ENCODE results near the gene FGFR3. TPM values are rescaled to one million over a fixed set of nuclear protein-coding genes. Genes with fewer than 3 reads are reported as not detected.

FGFR3 gene
- total RNA-seq, 1 experiment from 2014 or later: 49.9 TPM

DNA sequence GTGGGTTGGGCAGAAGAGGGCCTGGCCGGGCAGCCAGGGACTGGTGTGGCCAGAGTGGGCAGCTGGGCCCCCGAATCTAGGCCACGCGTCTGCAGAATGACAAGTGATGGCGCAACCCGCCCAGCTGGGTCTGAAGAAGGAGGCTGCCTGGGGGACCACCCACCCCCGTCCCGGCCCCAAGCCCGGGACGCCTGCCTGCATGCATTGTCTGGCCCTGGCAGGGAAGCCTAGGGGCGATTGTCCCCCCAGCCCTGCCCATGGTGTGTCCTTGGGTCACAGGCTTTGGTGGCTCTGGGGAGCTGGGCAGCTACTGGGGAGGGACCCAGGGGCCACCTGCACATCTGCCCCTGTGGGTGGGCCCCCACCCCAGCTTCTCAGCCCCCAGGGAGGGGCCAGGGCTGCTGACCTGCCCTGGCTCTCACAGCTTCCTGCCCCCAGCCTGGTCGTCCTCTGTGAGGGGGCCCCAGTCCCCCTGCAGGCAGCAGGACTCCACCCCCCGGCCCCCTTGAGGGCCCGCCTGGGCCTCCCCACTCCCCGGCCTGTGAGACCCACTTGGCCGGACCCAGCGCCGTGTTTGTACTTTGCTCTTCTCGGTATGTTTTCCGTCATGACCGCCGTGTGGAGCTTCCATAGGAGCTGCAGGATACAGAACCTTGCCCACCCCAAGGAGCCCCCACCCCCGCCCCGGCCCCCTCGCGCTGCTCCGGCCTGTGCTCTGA lies 4.9 kb downstream of the FGFR3 start:
- in situ Hi-C loops (cut with HindIII; ENCODE audit: low sequenced_read_pairs): no loop called here
- no peak for DNase-seq (ENCODE audit: low spot score)

DNA sequence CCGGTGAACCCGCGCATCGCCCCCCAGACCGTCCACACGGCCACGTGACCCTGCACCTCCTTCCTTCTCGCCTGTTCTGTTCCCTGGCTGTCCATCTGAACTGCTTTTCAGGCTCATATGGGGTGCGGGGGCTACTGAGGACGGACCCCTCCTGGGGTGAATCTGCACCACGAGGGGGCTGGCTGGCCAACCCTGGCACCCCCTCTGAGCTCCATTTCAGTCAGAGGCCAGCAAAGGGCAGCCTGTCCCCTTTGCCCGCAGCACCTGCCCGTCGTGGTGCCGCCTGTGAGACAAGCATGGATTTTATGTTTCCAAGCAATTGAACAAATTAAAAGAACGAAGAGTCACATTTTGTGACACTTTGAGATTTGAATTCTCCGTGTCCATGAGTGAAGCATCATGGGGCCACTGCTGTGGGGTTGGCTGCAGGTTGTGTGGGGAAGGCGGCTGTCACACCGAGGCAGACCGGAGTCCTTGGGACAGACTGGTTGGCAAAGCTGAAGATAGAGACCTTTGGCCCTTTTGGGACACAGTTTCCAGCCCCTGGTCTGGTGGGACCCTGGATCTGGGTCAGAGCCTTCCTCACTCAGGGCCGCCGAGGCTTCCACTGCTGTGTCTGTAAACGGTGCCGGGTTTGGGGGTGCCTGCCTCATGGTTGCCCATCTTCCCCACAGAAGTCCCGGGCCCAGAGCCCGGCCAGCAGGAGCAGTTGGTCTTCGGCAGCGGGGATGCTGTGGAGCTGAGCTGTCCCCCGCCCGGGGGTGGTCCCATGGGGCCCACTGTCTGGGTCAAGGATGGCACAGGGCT lies 5.7 kb downstream of the FGFR3 start:
- in situ Hi-C loops (cut with HindIII; ENCODE audit: low sequenced_read_pairs): no loop called here

DNA sequence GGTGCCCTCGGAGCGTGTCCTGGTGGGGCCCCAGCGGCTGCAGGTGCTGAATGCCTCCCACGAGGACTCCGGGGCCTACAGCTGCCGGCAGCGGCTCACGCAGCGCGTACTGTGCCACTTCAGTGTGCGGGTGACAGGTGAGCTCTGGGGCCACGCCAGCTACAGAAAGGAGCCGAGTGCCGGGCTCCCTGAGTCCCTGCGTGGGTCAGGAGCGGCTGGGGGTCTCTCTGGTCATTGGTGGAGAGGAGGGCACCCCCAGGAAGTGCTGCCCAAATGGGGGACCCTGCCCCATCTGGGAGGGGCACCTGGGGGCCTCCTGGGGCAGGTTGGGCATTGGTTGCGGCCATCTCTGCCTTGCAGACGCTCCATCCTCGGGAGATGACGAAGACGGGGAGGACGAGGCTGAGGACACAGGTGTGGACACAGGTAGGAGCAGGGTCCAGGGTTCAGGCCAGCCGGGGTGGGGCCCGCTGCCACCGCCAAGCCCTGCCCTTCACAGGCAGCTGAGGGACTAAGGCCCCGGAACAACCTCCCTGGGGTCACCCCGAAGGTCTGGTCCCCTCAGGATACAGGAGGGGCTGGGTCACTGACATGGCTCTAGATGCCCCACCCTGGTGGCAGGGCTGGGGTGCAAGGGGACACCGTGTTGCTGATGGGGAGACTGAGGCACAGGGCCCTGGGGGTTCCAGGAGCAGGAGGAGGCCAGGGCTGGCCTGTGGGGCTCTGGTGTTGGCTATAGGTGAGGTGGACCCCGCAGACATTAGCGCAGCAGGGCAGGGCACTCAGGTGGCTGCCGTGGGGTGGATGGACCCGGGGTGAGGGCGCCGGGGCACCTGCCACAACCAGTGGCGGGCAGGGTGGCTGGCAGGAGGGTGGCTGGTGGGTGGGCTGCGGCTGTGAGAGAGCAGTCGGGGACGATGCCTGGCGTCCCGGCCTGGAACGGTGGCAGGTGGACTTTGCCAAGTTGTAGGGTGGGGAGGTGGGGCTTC lies 6.6 kb downstream of the FGFR3 start:
- no peak for DNase-seq (ENCODE audit: low spot score)
- in situ Hi-C loops (cut with HindIII; ENCODE audit: low sequenced_read_pairs): no loop called here

More for the DNA sequence above, 5.7 kb downstream of the FGFR3 start:
- DNase-seq (ENCODE audit: low spot score): no peak

DNA sequence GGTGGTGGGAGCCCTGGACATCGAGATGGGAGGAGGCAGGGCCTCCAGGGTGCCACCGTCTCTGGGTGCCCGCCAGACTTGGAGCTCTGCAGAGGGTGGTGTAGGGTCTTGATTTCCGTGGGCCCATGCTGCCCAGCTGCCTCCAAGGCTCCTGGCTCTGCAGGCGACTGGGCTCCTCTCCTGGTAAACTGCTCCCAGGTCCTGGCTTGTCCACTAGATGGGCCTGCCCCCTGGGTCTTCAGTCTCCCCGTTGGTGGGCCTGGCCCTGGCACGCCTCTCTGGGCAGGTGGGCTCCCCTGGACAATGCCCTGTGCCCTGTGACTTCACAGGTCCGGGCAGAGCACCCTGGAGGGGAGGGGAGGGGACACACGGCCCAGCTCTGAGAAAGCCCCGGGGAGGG lies 7.7 kb downstream of the FGFR3 start:
- in situ Hi-C loops (cut with HindIII; ENCODE audit: low sequenced_read_pairs): no loop called here
- DNase-seq (ENCODE audit: low spot score): no peak

DNA sequence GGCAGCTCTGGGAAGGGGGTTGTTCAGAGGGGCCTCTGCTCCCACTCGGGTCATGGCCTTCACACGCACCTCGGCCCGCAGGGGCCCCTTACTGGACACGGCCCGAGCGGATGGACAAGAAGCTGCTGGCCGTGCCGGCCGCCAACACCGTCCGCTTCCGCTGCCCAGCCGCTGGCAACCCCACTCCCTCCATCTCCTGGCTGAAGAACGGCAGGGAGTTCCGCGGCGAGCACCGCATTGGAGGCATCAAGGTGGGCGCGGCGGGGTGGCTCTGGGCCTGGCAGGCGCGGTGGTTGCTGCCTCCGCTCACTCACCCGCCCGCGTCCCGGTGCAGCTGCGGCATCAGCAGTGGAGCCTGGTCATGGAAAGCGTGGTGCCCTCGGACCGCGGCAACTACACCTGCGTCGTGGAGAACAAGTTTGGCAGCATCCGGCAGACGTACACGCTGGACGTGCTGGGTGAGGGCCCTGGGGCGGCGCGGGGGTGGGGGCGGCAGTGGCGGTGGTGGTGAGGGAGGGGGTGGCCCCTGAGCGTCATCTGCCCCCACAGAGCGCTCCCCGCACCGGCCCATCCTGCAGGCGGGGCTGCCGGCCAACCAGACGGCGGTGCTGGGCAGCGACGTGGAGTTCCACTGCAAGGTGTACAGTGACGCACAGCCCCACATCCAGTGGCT lies 8.3 kb downstream of the FGFR3 start:
- DNase-seq (ENCODE audit: low spot score): no peak
- in situ Hi-C loops (cut with HindIII; ENCODE audit: low sequenced_read_pairs): no loop called here

DNA sequence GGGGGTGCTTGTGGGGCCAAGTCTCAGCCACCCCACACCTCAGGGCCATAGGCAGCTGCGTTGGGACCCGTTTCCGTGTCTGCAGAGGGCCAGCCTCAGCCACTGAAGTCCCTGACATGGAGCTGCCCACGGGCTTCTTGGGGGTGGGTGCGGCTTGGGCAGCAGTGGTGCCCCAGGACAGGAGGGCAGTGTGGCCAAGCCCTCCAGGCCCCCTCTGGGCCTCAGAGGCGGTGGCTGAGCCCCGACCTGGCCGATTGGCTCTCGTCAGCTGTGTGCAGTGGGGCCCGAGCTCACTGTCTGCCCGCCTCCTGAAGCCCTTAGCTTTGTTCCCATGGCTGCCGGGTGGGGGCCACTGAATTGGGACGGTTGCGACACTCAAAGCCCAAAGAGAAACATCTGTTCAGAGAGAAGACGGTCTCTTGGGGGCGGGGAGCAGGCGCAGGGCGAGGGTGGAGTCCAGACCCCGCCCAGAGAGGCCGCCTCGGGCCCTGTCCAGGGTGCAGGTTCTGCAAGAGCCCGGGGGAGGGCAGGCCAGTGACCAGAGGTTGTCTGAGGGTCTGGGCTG lies 9.1 kb downstream of the FGFR3 start:
- no peak for DNase-seq (ENCODE audit: low spot score)
- in situ Hi-C loops (cut with HindIII; ENCODE audit: low sequenced_read_pairs): no loop called here

DNA sequence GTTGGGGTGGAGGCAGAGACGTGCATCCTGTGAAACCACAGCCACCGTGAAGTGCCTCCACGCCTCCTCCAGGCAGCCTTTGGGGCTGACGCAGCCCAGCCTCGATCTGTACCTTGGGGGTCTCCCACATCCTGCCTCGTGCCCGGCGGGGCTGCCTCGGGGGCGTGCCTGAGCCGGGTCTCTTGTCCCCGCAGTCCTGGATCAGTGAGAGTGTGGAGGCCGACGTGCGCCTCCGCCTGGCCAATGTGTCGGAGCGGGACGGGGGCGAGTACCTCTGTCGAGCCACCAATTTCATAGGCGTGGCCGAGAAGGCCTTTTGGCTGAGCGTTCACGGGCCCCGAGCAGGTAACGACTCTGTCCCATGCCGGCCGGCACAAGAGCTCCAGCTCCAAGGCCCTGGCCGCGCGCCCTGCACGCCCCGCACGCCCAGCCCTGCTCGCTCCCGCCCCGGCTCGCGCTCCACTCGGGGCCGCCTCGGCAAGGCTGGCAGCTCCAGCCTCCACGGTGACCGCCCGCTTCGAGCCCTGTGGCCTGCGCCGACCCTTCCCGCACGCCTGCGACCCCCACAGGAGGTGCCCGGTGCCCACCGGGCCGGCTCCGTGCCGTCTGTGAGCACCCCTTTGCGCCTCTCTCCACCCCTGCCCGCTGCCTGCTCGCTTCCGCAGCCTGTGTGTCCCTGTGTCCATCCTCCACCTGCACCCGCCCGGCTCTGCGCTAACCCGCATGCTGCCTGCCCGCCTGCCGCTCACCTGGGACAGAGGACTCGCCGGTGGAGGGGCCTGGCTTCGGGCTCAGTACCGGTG lies 9.8 kb downstream of the FGFR3 start:
- in situ Hi-C loops (cut with HindIII; ENCODE audit: low sequenced_read_pairs): no loop called here
- DNase-seq (ENCODE audit: low spot score): no peak

DNA sequence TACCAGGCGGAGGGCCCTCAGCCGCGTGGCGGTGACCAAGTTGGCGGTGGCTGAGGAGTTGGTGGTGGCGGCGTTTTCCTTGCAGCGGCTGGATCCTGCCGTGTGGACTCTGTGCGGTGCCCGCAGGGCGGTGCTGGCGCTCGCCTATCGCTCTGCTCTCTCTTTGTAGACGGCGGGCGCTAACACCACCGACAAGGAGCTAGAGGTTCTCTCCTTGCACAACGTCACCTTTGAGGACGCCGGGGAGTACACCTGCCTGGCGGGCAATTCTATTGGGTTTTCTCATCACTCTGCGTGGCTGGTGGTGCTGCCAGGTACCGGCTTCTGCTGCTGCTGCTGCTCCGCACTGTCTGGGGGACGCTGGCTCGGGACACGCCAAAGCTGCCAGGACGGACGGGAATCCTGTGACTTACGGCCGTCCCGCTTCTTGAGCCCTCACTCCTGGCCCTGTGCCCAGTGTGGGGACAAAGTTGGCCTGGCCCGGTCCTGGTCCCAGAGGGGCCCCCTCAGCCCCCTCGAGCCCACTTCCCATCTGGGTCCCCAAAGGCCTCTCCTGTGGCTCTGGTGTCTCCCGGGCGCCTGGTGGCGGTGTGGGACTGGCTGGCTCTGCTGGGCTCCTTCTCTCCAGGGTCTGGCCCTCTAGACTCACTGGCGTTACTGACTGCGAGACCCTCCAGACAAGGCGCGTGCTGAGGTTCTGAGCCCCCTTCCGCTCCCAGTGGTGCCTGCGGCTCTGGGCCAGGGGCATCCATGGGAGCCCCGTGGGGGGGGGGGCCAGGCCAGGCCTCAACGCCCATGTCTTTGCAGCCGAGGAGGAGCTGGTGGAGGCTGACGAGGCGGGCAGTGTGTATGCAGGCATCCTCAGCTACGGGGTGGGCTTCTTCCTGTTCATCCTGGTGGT lies 10.7 kb downstream of the FGFR3 start:
- no peak for DNase-seq (ENCODE audit: low spot score)
- in situ Hi-C loops (cut with HindIII; ENCODE audit: low sequenced_read_pairs): no loop called here

DNA sequence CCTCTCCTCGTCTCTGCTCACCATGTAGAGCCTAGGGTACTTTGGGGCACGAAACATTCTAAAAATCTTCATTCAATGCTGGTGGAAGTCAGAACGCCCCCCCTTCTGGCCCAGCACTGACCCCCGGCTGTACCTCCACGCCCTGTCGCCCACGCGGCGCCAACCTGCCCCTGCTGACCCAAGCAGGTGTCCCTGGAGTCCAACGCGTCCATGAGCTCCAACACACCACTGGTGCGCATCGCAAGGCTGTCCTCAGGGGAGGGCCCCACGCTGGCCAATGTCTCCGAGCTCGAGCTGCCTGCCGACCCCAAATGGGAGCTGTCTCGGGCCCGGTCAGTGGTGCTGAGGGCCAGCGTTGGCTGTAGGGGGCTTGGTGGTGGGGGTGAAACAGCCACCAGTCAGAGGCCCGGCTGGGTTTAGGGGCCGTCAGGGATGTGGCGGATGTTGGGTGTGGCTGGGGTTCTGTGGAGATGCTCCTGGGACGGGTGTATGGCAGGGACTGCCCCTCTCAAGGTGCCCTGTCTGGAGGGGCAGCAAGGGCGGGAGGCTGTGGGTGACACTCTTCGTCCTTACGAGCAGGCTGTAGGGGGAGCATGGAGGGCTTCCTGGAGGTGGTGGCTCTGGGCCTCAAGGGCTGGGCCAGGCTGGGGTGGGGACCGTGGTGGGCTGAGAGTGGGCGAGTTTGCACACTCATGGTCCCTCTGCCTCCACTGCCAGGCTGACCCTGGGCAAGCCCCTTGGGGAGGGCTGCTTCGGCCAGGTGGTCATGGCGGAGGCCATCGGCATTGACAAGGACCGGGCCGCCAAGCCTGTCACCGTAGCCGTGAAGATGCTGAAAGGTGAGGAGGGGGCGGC lies 11.8 kb downstream of the FGFR3 start:
- DNase-seq (ENCODE audit: low spot score): no peak
- in situ Hi-C loops (cut with HindIII; ENCODE audit: low sequenced_read_pairs): no loop called here

DNA sequence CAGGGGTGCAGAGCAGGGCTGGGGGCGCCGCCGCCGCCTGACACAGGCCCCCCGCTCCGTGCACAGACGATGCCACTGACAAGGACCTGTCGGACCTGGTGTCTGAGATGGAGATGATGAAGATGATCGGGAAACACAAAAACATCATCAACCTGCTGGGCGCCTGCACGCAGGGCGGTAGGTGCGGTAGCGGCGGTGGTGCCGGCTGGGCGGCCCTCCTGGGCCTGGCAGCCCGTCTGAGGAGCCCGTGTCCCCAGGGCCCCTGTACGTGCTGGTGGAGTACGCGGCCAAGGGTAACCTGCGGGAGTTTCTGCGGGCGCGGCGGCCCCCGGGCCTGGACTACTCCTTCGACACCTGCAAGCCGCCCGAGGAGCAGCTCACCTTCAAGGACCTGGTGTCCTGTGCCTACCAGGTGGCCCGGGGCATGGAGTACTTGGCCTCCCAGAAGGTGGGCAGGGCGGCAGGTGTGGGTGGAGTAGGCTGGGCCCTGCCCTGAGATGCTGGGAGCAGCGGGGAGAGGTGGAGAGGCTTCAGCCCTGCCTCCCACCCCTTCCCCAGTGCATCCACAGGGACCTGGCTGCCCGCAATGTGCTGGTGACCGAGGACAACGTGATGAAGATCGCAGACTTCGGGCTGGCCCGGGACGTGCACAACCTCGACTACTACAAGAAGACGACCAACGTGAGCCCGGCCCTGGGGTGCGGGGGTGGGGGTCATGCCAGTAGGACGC lies 12.6 kb downstream of the FGFR3 start:
- DNase-seq (ENCODE audit: low spot score): no peak
- in situ Hi-C loops (cut with HindIII; ENCODE audit: low sequenced_read_pairs): no loop called here

DNA sequence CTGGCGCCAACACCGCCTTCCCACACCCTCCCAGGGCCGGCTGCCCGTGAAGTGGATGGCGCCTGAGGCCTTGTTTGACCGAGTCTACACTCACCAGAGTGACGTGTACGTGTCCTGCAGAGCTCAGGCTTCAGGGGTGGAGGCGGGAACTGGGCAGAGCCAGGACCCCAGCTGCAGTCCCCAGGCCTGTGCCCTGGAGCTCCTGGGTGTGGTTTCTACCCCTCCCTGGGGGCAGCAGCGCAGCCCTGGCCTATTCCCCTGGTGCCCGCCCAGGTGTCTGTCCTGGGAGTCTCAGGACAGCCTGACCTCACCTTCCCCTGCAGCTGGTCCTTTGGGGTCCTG lies 13.1 kb downstream of the FGFR3 start:
- DNase-seq (ENCODE audit: low spot score): no peak
- in situ Hi-C loops (cut with HindIII; ENCODE audit: low sequenced_read_pairs): no loop called here

DNA sequence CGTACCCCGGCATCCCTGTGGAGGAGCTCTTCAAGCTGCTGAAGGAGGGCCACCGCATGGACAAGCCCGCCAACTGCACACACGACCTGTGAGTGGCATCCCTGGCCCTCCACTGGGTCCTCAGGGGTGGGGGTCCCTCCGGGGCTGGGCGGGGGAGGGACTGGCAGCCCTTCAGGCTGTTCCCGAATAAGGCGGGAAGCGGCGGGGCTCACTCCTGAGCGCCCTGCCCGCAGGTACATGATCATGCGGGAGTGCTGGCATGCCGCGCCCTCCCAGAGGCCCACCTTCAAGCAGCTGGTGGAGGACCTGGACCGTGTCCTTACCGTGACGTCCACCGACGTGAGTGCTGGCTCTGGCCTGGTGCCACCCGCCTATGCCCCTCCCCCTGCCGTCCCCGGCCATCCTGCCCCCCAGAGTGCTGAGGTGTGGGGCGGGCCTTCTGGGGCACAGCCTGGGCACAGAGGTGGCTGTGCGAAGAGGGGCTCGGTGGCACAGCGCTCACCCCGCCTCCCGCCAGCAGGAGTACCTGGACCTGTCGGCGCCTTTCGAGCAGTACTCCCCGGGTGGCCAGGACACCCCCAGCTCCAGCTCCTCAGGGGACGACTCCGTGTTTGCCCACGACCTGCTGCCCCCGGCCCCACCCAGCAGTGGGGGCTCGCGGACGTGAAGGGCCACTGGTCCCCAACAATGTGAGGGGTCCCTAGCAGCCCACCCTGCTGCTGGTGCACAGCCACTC lies 13.7 kb downstream of the FGFR3 start:
- no peak for DNase-seq (ENCODE audit: low spot score)
- in situ Hi-C loops (cut with HindIII; ENCODE audit: low sequenced_read_pairs): no loop called here

DNA sequence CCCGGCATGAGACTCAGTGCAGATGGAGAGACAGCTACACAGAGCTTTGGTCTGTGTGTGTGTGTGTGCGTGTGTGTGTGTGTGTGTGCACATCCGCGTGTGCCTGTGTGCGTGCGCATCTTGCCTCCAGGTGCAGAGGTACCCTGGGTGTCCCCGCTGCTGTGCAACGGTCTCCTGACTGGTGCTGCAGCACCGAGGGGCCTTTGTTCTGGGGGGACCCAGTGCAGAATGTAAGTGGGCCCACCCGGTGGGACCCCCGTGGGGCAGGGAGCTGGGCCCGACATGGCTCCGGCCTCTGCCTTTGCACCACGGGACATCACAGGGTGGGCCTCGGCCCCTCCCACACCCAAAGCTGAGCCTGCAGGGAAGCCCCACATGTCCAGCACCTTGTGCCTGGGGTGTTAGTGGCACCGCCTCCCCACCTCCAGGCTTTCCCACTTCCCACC lies 14.3 kb downstream of the FGFR3 start:
- DNase-seq (ENCODE audit: low spot score): no peak
- in situ Hi-C loops (cut with HindIII; ENCODE audit: low sequenced_read_pairs): no loop called here

DNA sequence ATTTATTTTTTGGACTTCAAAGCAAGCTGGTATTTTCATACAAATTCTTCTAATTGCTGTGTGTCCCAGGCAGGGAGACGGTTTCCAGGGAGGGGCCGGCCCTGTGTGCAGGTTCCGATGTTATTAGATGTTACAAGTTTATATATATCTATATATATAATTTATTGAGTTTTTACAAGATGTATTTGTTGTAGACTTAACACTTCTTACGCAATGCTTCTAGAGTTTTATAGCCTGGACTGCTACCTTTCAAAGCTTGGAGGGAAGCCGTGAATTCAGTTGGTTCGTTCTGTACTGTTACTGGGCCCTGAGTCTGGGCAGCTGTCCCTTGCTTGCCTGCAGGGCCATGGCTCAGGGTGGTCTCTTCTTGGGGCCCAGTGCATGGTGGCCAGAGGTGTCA lies 15.3 kb downstream of the FGFR3 start:
- no peak for DNase-seq (ENCODE audit: low spot score)
- in situ Hi-C loops (cut with HindIII; ENCODE audit: low sequenced_read_pairs): no loop called here

Data from G401 (cell line).